GM10248 (cell line): ENCODE measurements around the gene CEP152.

Experiments used
- CTCF ChIA-PET: fragments of 300-600 bp; sonication (Branson Sonifier 250); formaldehyde crosslinking; extraction: SDS; loops from one replicate; lab custom pipeline; 2021; ENCODE audit warnings: antibody characterized with exemption; lab: Yijun Ruan, JAX
- POLR2A ChIA-PET: fragments of 350-650 bp; sonication (Branson Sonifier 250); formaldehyde crosslinking; extraction: SDS; loops from one replicate; lab custom pipeline; 2020; ENCODE audit warnings: antibody characterized with exemption; lab: Yijun Ruan, JAX
- DNase-seq: peaks from one replicate; pipeline ENCODE4 v3.0.0; 2012; ENCODE audit errors: extremely low spot score
- TF ChIP-seq, protein P1 (sequence below): IDR thresholded peaks from 2 replicates; pipeline ENCODE4 v1.5.1; 2012; ENCODE audit warnings: mild to moderate bottlenecking, low read depth; ENCODE audit errors: extremely low read depth, missing control alignments, control extremely low read depth

CEP152 gene, protein sequence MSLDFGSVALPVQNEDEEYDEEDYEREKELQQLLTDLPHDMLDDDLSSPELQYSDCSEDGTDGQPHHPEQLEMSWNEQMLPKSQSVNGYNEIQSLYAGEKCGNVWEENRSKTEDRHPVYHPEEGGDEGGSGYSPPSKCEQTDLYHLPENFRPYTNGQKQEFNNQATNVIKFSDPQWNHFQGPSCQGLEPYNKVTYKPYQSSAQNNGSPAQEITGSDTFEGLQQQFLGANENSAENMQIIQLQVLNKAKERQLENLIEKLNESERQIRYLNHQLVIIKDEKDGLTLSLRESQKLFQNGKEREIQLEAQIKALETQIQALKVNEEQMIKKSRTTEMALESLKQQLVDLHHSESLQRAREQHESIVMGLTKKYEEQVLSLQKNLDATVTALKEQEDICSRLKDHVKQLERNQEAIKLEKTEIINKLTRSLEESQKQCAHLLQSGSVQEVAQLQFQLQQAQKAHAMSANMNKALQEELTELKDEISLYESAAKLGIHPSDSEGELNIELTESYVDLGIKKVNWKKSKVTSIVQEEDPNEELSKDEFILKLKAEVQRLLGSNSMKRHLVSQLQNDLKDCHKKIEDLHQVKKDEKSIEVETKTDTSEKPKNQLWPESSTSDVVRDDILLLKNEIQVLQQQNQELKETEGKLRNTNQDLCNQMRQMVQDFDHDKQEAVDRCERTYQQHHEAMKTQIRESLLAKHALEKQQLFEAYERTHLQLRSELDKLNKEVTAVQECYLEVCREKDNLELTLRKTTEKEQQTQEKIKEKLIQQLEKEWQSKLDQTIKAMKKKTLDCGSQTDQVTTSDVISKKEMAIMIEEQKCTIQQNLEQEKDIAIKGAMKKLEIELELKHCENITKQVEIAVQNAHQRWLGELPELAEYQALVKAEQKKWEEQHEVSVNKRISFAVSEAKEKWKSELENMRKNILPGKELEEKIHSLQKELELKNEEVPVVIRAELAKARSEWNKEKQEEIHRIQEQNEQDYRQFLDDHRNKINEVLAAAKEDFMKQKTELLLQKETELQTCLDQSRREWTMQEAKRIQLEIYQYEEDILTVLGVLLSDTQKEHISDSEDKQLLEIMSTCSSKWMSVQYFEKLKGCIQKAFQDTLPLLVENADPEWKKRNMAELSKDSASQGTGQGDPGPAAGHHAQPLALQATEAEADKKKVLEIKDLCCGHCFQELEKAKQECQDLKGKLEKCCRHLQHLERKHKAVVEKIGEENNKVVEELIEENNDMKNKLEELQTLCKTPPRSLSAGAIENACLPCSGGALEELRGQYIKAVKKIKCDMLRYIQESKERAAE (N-terminal part only)

GRCh38 chr15:48810414-48811324 is at the start of gene CEP152:
Gene CEP152 (minus strand): TSS chr15:48811069. CDS start chr15:48805649, 5,420 bp downstream.
- TF ChIP-seq, protein P1, sequence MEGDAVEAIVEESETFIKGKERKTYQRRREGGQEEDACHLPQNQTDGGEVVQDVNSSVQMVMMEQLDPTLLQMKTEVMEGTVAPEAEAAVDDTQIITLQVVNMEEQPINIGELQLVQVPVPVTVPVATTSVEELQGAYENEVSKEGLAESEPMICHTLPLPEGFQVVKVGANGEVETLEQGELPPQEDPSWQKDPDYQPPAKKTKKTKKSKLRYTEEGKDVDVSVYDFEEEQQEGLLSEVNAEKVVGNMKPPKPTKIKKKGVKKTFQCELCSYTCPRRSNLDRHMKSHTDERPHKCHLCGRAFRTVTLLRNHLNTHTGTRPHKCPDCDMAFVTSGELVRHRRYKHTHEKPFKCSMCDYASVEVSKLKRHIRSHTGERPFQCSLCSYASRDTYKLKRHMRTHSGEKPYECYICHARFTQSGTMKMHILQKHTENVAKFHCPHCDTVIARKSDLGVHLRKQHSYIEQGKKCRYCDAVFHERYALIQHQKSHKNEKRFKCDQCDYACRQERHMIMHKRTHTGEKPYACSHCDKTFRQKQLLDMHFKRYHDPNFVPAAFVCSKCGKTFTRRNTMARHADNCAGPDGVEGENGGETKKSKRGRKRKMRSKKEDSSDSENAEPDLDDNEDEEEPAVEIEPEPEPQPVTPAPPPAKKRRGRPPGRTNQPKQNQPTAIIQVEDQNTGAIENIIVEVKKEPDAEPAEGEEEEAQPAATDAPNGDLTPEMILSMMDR, result no peak
- CTCF ChIA-PET, result interaction anchor here (0.7 to 1.5 kb wide), 11 partner anchors 9 to 452 kb away, joined by 3 to 10 read pairs (median 3); partner anchors contain the start of gene EID1
- DNase-seq, result peak; percentile 91
- POLR2A ChIA-PET, result interaction anchor here (0.6 to 1.0 kb wide), 4 partner anchors 9 to 480 kb away, joined by 3 to 6 read pairs (median 3); partner anchors contain the start of genes DUT, EID1 and SECISBP2L

GRCh38 chr15:48859426-48859825 is 48.6 kb upstream of the CEP152 start:
- CTCF ChIA-PET, result interaction anchor here (1.0 to 7.5 kb wide), 9 partner anchors 8 to 1286 kb away, joined by 3 to 60 read pairs (median 5); partner anchors contain the start of genes EID1 and FGF7
- no peak for DNase-seq
- POLR2A ChIA-PET, result no interaction called here
- TF ChIP-seq, protein P1, result no peak

DNA sequence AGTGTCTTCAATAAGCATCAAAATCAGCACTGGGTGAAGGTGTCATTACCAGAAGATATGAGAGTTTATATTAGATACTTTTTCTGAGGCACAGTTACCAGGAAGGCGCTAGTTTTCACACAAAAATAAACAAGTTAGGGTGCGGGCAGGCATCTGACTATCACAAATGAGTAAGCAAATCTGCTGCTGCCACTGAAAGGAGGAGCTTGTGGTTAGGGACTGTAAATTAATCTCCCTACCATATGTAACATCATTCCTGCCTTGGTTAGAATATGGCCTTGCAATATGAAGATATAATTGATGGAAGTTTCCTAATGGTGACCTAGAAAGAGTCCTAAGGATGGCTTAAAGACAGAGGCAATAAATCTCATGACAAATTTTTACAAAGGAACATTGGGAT is 47.5 kb upstream of the CEP152 start:
- ChIA-PET CTCF (interaction anchor here (1.0 to 7.5 kb wide), 7 partner anchors 9 to 1287 kb away, joined by 3 to 60 read pairs (median 6); partner anchors contain the start of genes EID1 and FGF7), POLR2A (no interaction called here)
- TF ChIP-seq, protein P1, result no peak
- DNase-seq, result no peak

DNA sequence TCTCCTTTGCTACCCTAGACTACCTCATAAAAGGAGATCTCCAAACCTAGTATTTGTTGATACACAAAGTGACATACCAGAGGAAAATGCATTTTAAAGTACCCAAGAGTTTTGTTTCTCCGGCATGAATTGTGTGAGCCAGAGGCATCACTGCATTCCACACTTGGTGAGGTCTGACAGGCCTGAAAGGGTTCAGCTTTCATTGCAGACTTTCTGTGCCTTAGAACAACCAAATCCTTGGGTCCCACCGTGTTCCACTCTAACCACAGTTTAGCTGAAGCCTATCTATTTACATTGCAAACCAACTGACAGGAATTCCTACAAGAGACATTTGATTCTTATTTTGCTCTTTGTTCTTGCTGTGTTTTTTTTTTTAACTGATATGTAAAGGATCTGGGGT is 46.1 kb upstream of the CEP152 start:
- TF ChIP-seq, protein P1, result no peak
- no peak for DNase-seq
- ChIA-PET CTCF (interaction anchor here (1.1 to 3.4 kb wide), 4 partner anchors 9 to 565 kb away, joined by 3 to 16 read pairs (median 4); partner anchors contain the start of gene FGF7), POLR2A (no interaction called here)
